Esophagus muscularis mucosa (tissue), 2 donors: ENCODE results near the gene ITGB8.

ENCODE experiments used
- EP300 ChIP-seq: sonication (generic); formaldehyde crosslinking; IDR thresholded peaks from one replicate; pipeline ENCODE4 v1.6.1; 2017; ENCODE audit warnings: antibody characterized with exemption
- POLR2A ChIP-seq: fragments of 450-650 bp; IDR thresholded peaks from one replicate; pipeline ENCODE4 v1.6.1; 2017; ENCODE audit warnings: antibody characterized with exemption, moderate library complexity, mild to moderate bottlenecking, low read depth

GRCh38 chr7:20310301-20310700 is 20.4 kb upstream of the ITGB8 start:
- TF ChIP-seq POLR2A = no peak
- no peak for TF ChIP-seq EP300
